Caki2 (cell line): Measurements from ENCODE around the gene PCDH7. TPM values are rescaled to one million over a fixed set of nuclear protein-coding genes. Genes with fewer than 3 reads are reported as not detected.
A peak's percentile ranks its signal among the peaks of the same experiment; 100 is the strongest.

Experiments used
- DNase-seq: peaks from one replicate; pipeline ENCODE4 v3.0.0-alpha.2; 2015; ENCODE audit warnings: low read depth
- in situ Hi-C: cut with HindIII; loops from 2 replicates; pipeline ENCODE4 v1.10.0; 2016; ENCODE audit warnings: low sequenced_read_pairs, low pct_unique_long_range_greater_than_20kb, mixed read lengths
- total RNA-seq: library from RNA; depleted of rRNA; stranded (reverse); fragments of >200 nt; shearing (Covaris generic); gene quantifications from 2 replicates; pipeline ENCODE4 v1.2.3, GENCODE V29; 2014; ENCODE audit warnings: low replicate concordance; rRNA removed

PCDH7 gene
- total RNA-seq: 38.1 and 39.9 TPM in 2 replicates

DNA sequence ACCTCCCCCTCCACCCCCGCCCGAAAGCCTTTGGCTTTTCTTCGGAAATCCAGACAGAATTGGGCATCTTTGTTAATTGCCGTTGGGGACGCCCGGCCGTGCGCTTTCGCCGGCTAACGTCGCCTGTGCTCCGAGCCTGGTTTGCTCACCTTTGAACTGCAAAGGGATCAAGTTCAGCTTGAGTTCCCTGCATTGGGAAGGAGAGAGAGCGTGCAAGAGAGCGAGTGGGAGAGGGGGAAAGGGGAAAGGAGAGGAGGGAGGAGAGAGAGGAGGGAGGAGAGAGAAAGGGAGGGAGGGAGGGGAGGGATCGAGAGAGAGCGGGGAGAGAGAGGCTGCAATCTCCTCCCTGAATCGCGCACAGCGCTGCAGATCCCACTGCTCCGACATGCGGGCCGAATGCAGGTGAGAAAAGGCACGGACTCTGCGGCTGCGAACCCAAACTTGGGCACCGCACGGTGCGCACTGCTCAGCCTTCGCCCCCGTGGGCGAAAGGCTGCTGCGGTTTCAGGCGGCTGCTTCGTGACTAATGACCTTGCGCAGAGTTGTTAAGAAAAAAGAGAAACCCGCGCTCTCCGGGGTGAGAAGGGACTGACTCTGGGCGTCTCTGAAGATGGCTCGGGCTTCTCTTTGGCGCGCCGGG, at the start of gene PCDH7:
PCDH7 (plus strand) TSS at position 349 of the 640 bp plus-strand sequence. CDS start 1,054 bp downstream, outside the sequence.
- in situ Hi-C loops: no loop called here
- peak; percentile 86 for DNase-seq

DNA sequence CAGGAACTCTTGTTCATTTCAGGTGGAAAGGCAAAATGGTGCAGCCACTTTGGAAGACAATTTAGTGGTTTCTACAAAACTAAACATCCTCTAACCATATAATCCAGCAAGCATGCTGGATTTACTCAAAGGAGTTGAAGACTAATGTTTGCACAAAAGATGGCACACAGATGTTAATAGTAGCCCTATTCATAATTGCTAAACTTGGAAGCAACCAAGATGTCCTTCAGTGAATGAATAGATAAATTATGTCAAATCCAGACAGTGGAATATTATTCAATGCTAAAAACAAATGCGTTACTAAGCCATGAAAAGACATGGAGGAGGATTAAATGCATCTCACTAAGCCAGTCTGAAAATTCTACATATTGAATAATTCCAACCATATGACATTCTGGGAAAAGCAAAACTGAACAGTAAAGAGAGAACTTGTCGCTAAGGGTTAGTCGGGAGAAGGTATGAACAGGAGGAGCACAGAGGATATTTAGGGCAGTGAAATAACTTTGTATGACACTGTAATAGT, 48.2 kb upstream of the PCDH7 start:
- in situ Hi-C loops: no loop called here
- DNase-seq: no peak

- in situ Hi-C loops: no loop called here
- no peak for DNase-seq
Observed at GRCh38 chr4:30696191-30696590, 24.0 kb upstream of the PCDH7 start.

DNA sequence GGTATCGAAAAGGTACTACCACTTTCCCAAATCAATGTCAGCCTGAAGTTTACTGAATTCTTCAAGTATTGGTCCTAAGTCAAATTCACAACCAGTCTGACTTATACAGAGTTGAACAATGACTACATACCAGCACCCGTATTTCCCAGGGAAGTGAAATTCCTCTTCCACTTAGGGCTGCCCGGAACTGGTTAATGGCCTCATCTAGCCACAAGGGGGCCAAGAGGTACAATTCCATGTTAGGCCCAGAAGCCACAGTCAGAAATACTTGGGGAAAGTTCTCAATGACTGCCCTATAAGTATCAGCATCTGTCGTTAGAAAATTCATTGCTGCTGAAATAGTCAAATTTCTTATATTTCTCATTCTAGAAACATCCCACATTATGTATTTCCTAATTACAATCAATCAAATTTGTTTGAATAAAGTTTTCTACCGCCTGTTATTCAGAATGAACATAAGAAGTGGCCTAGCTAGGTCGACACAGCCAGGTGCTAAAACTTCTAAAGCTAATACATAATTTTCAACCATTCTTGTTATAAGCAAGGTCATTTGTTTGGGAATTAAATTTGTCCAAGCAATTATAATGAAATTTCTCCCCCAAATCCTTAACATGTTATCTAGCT, 5.6 kb upstream of the PCDH7 start:
- in situ Hi-C loops: no loop called here
- DNase-seq: peak; percentile 26

- DNase-seq: peak; percentile 57
Observed at GRCh38 chr4:30716158-30716557, 4.0 kb upstream of the PCDH7 start.

GRCh38 chr4:30716681-30717207, 3.4 kb upstream of the PCDH7 start:
- DNase-seq: no peak
- in situ Hi-C loops: no loop called here

More at GRCh38 chr4:30716158-30716557, 4.0 kb upstream of the PCDH7 start:
- in situ Hi-C loops: no loop called here

DNA sequence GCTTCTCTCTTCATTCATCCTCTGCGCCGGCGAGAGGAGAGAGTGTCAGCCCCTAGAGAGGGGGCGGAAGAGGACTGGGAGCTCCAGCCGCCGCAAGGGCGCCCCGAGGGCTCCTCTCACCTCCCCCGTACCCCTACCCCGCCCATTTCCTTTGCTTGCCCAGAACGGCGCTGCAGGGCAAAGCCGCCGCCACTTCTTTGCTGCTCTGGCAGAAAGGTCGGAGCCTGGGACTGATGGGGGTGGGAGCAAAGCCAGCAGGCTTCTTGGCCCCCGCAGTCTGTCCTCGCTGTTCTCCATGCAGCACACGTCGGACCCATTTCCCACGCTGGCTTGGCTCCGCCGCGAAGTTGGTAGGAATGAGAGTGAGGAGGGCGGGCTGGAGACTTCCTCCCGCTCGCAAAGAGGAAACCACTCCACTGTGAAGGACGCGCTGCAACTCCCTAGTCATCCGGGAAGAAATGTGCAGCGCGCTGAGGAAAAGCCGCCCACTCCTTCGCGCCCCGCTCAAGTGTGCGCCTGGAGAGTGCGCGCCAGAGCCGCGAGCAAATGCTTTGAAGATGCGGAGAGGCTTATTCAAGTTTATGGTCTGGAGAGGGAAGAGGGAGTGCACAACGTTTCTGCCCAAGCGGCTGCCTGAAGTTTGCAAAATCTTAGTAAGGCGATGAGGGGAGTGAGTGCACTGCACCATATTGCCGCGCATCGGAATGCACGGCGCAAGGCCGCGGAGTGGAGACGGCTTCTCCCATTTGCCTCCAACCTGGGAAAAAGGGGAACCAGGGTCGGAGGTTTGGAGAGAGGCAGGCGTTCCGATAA, 2.8 kb upstream of the PCDH7 start:
- peak; percentile 82 for DNase-seq
- in situ Hi-C loops: no loop called here

GRCh38 chr4:30718021-30718542, 2.1 kb upstream of the PCDH7 start:
- peak; percentile 77 for DNase-seq
- in situ Hi-C loops: no loop called here

GRCh38 chr4:30718641-30719453, 1.3 kb upstream of the PCDH7 start:
- in situ Hi-C loops: no loop called here
- peak; percentile 64 for DNase-seq

GRCh38 chr4:30719454-30720020, 632 bp upstream of the PCDH7 start:
- in situ Hi-C loops: no loop called here
- DNase-seq: peak; percentile 83

DNA sequence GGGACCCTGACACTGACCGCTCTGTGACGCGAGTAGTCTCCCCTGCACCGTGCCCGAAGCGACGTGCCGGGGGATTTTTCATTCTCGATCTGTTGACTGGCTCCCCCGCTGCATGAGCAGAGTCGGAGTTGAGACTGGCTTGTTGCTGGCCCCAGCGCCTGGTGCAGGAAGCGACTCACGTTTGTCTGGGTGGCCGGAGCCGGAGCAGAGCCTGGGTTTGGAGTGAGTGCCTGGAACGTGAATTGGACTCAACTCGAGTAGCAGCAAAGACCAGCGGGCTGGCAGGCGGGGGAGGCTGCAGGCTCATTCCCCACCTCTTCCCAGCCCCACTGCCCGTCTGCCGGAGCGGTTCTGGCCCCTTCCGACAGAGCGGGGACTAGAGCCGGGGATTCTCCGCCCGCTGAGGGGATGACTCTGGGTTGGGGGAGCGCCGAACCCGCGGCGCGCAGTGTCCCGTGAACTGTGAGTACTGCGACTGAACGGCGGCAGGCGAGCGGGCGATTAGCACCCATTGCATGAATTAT, 554 bp downstream of the PCDH7 start:
- DNase-seq: no peak
- in situ Hi-C loops: no loop called here

- no peak for DNase-seq
- in situ Hi-C loops: no loop called here
Observed at GRCh38 chr4:30721185-30722091, 1.3 kb downstream of the PCDH7 start.

- in situ Hi-C loops: no loop called here
- no peak for DNase-seq
Observed at GRCh38 chr4:30722092-30722358, 1.9 kb downstream of the PCDH7 start.

- no peak for DNase-seq
- in situ Hi-C loops: no loop called here
Observed at GRCh38 chr4:30722359-30723200, 2.4 kb downstream of the PCDH7 start.

- in situ Hi-C loops: no loop called here
- DNase-seq: no peak
Observed at GRCh38 chr4:30723201-30723955, 3.2 kb downstream of the PCDH7 start.
